ENCODE results near the gene TGFBI.

Gene TGFBI

GRCh38 chr5:136053336-136054141, 24.8 kb downstream of the TGFBI start:
- H3K4me3 ChIP-seq (ENCODE audit: low read length in 2 of 2): no peak overlapping the region
- H3K9me3 ChIP-seq (ENCODE audit: control insufficient read depth in 2 of 2, low read length in 2 of 2): no peaks in the 10 kb centered on the region
- H3K4me1 ChIP-seq (ENCODE audit: control insufficient read depth in 2 of 2, insufficient read depth in 2 of 2, low read length in 2 of 2): peaks cover 5 to 7% of the 10 kb centered on the region in 2 donors
- no peak overlapping the region for H3K9ac ChIP-seq (ENCODE audit: low read depth in 1 of 2, low read length in 2 of 2)
- H3K36me3 ChIP-seq (ENCODE audit: control insufficient read depth in 2 of 2, insufficient read depth in 2 of 2, low read length in 2 of 2): peaks cover 2 to 3% of the 10 kb centered on the region in 2 donors
- peak overlapping the region; percentile 6 to 25 for H3K27ac ChIP-seq (ENCODE audit: low read depth in 2 of 2, low read length in 2 of 2)
- no peaks in the 10 kb centered on the region for H3K27me3 ChIP-seq (ENCODE audit: control insufficient read depth in 2 of 2, insufficient read depth in 2 of 2, low read length in 2 of 2)

- Histone ChIP-seq H3K36me3 (ENCODE audit: control insufficient read depth in 2 of 2, insufficient read depth in 2 of 2, low read length in 2 of 2) (peaks cover 0 to 2% of the 10 kb centered on the region in 2 donors), H3K4me1 (ENCODE audit: control insufficient read depth in 2 of 2, insufficient read depth in 2 of 2, low read length in 2 of 2) (peaks cover 5 to 9% of the 10 kb centered on the region in 2 donors), H3K4me3 (ENCODE audit: low read length in 2 of 2) (no peak overlapping the region), H3K27ac (ENCODE audit: low read depth in 2 of 2, low read length in 2 of 2) (peak overlapping the region in 1 of 2 donors; percentile 6), H3K9ac (ENCODE audit: low read depth in 1 of 2, low read length in 2 of 2) (no peak overlapping the region), H3K27me3 (ENCODE audit: control insufficient read depth in 2 of 2, insufficient read depth in 2 of 2, low read length in 2 of 2) (no peaks in the 10 kb centered on the region), H3K9me3 (ENCODE audit: control insufficient read depth in 2 of 2, low read length in 2 of 2) (no peaks in the 10 kb centered on the region)
Observed at GRCh38 chr5:136054142-136055019, 25.6 kb downstream of the TGFBI start.

- Histone ChIP-seq H3K27ac (ENCODE audit: low read depth in 2 of 2, low read length in 2 of 2) (no peak overlapping the region), H3K36me3 (ENCODE audit: control insufficient read depth in 2 of 2, insufficient read depth in 2 of 2, low read length in 2 of 2) (no peaks in the 10 kb centered on the region), H3K27me3 (ENCODE audit: control insufficient read depth in 2 of 2, insufficient read depth in 2 of 2, low read length in 2 of 2) (no peaks in the 10 kb centered on the region), H3K9me3 (ENCODE audit: control insufficient read depth in 2 of 2, low read length in 2 of 2) (no peaks in the 10 kb centered on the region), H3K4me3 (ENCODE audit: low read length in 2 of 2) (no peak overlapping the region), H3K4me1 (ENCODE audit: control insufficient read depth in 2 of 2, insufficient read depth in 2 of 2, low read length in 2 of 2) (peaks cover 5 to 9% of the 10 kb centered on the region in 2 donors), H3K9ac (ENCODE audit: low read depth in 1 of 2, low read length in 2 of 2) (no peak overlapping the region)
Observed at GRCh38 chr5:136055612-136056309, 27.0 kb downstream of the TGFBI start.

GRCh38 chr5:136056336-136056735, 27.5 kb downstream of the TGFBI start:
- no peak overlapping the region for H3K9ac ChIP-seq (ENCODE audit: low read depth in 1 of 2, low read length in 2 of 2)
- no peaks in the 10 kb centered on the region for H3K27me3 ChIP-seq (ENCODE audit: control insufficient read depth in 2 of 2, insufficient read depth in 2 of 2, low read length in 2 of 2)
- no peak overlapping the region for H3K4me3 ChIP-seq (ENCODE audit: low read length in 2 of 2)
- no peak overlapping the region for H3K27ac ChIP-seq (ENCODE audit: low read depth in 2 of 2, low read length in 2 of 2)
- H3K36me3 ChIP-seq (ENCODE audit: control insufficient read depth in 2 of 2, insufficient read depth in 2 of 2, low read length in 2 of 2): no peaks in the 10 kb centered on the region
- H3K4me1 ChIP-seq (ENCODE audit: control insufficient read depth in 2 of 2, insufficient read depth in 2 of 2, low read length in 2 of 2): peaks cover 5 to 9% of the 10 kb centered on the region in 2 donors
- H3K9me3 ChIP-seq (ENCODE audit: control insufficient read depth in 2 of 2, low read length in 2 of 2): no peaks in the 10 kb centered on the region

- H3K4me1 ChIP-seq (ENCODE audit: control insufficient read depth in 2 of 2, insufficient read depth in 2 of 2, low read length in 2 of 2): peaks cover 5 to 9% of the 10 kb centered on the region in 2 donors
- no peaks in the 10 kb centered on the region for H3K9me3 ChIP-seq (ENCODE audit: control insufficient read depth in 2 of 2, low read length in 2 of 2)
- H3K27ac ChIP-seq (ENCODE audit: low read depth in 2 of 2, low read length in 2 of 2): peak overlapping the region; percentile 51 to 78
- H3K36me3 ChIP-seq (ENCODE audit: control insufficient read depth in 2 of 2, insufficient read depth in 2 of 2, low read length in 2 of 2): no peaks in the 10 kb centered on the region
- no peak overlapping the region for H3K4me3 ChIP-seq (ENCODE audit: low read length in 2 of 2)
- no peaks in the 10 kb centered on the region for H3K27me3 ChIP-seq (ENCODE audit: control insufficient read depth in 2 of 2, insufficient read depth in 2 of 2, low read length in 2 of 2)
- H3K9ac ChIP-seq (ENCODE audit: low read depth in 1 of 2, low read length in 2 of 2): no peak overlapping the region
Observed at GRCh38 chr5:136056771-136057335, 28.1 kb downstream of the TGFBI start.

GRCh38 chr5:136057401-136058038, 28.7 kb downstream of the TGFBI start:
- H3K36me3 ChIP-seq (ENCODE audit: control insufficient read depth in 2 of 2, insufficient read depth in 2 of 2, low read length in 2 of 2): no peaks in the 10 kb centered on the region
- H3K4me1 ChIP-seq (ENCODE audit: control insufficient read depth in 2 of 2, insufficient read depth in 2 of 2, low read length in 2 of 2): peaks cover 5 to 9% of the 10 kb centered on the region in 2 donors
- H3K27ac ChIP-seq (ENCODE audit: low read depth in 2 of 2, low read length in 2 of 2): peak overlapping the region; percentile 51 to 78

GRCh38 chr5:136058039-136058971, 29.5 kb downstream of the TGFBI start:
- H3K27ac ChIP-seq (ENCODE audit: low read depth in 2 of 2, low read length in 2 of 2): peak overlapping the region; percentile 51 to 78
- H3K36me3 ChIP-seq (ENCODE audit: control insufficient read depth in 2 of 2, insufficient read depth in 2 of 2, low read length in 2 of 2): no peaks in the 10 kb centered on the region
- no peaks in the 10 kb centered on the region for H3K9me3 ChIP-seq (ENCODE audit: control insufficient read depth in 2 of 2, low read length in 2 of 2)
- no peak overlapping the region for H3K4me3 ChIP-seq (ENCODE audit: low read length in 2 of 2)
- no peaks in the 10 kb centered on the region for H3K27me3 ChIP-seq (ENCODE audit: control insufficient read depth in 2 of 2, insufficient read depth in 2 of 2, low read length in 2 of 2)
- peaks cover 5 to 9% of the 10 kb centered on the region in 2 donors for H3K4me1 ChIP-seq (ENCODE audit: control insufficient read depth in 2 of 2, insufficient read depth in 2 of 2, low read length in 2 of 2)
- H3K9ac ChIP-seq (ENCODE audit: low read depth in 1 of 2, low read length in 2 of 2): no peak overlapping the region

More at GRCh38 chr5:136057401-136058038, 28.7 kb downstream of the TGFBI start:
- Histone ChIP-seq H3K4me3 (ENCODE audit: low read length in 2 of 2) (no peak overlapping the region), H3K9ac (ENCODE audit: low read depth in 1 of 2, low read length in 2 of 2) (no peak overlapping the region), H3K27me3 (ENCODE audit: control insufficient read depth in 2 of 2, insufficient read depth in 2 of 2, low read length in 2 of 2) (no peaks in the 10 kb centered on the region), H3K9me3 (ENCODE audit: control insufficient read depth in 2 of 2, low read length in 2 of 2) (no peaks in the 10 kb centered on the region)

GRCh38 chr5:136058972-136059354, 30.2 kb downstream of the TGFBI start:
- Histone ChIP-seq H3K9me3 (ENCODE audit: control insufficient read depth in 2 of 2, low read length in 2 of 2) (no peaks in the 10 kb centered on the region), H3K27ac (ENCODE audit: low read depth in 2 of 2, low read length in 2 of 2) (peak overlapping the region in 1 of 2 donors; percentile 40), H3K9ac (ENCODE audit: low read depth in 1 of 2, low read length in 2 of 2) (no peak overlapping the region), H3K4me1 (ENCODE audit: control insufficient read depth in 2 of 2, insufficient read depth in 2 of 2, low read length in 2 of 2) (peaks cover under 1 to 9% of the 10 kb centered on the region in 2 donors), H3K27me3 (ENCODE audit: control insufficient read depth in 2 of 2, insufficient read depth in 2 of 2, low read length in 2 of 2) (no peaks in the 10 kb centered on the region), H3K36me3 (ENCODE audit: control insufficient read depth in 2 of 2, insufficient read depth in 2 of 2, low read length in 2 of 2) (no peaks in the 10 kb centered on the region), H3K4me3 (ENCODE audit: low read length in 2 of 2) (no peak overlapping the region)

Measured in mucosa of rectum (tissue), 2 donors.